GM12878 (cell line): Measurements from ENCODE around the gene DCC. TPM values are rescaled to one million over a fixed set of nuclear protein-coding genes. Genes with fewer than 3 reads are reported as not detected.

ENCODE experiments used
- BMI1 ChIP-seq: fragments of 450-650 bp; IDR thresholded peaks from 2 replicates; pipeline ENCODE4 v1.6.1; 2016; ENCODE audit warnings: mild to moderate bottlenecking, moderate library complexity, borderline replicate concordance
- CBX3 ChIP-seq: fragments of 200-600 bp; sonication (generic); IDR thresholded peaks from 2 replicates; pipeline ENCODE4 v1.6.1; 2016; ENCODE audit warnings: low read depth, borderline replicate concordance
- CEBPB ChIP-seq, 2 experiments: fragments of 150-350 bp in 1 of 2; IDR thresholded peaks; 2 replicates each; pipeline ENCODE4 v1.6.1; 2012 to 2014; ENCODE audit warnings: low read depth in 2 of 2, low read length in 2 of 2, borderline replicate concordance in 1 of 2, inconsistent platforms in 1 of 2
- HDGF ChIP-seq: fragments of 450-650 bp; IDR thresholded peaks from 2 replicates; pipeline ENCODE4 v1.6.1; 2016; ENCODE audit warnings: antibody characterized with exemption
- MTA2 ChIP-seq: fragments of 450-650 bp; IDR thresholded peaks from 2 replicates; pipeline ENCODE4 v1.6.1; 2016; ENCODE audit warnings: low read depth, mild to moderate bottlenecking, moderate library complexity
- PML ChIP-seq: IDR thresholded peaks from 2 replicates; pipeline ENCODE4 v1.6.1; 2012; ENCODE audit warnings: low read length, inconsistent platforms
- POLR2AphosphoS5 ChIP-seq: IDR thresholded peaks from 2 replicates; pipeline ENCODE4 v1.6.1; 2011; ENCODE audit warnings: mild to moderate bottlenecking, low read length, inconsistent platforms
- SIX5 ChIP-seq: IDR thresholded peaks from 2 replicates; pipeline ENCODE4 v1.6.1; 2011; ENCODE audit warnings: mild to moderate bottlenecking, low read depth, low read length, moderate library complexity; ENCODE audit not compliant: severe bottlenecking
- SRF ChIP-seq, 2 experiments: IDR thresholded peaks; 2 replicates each; pipeline ENCODE4 v1.6.1; 2011; ENCODE audit warnings: low read depth in 2 of 2, low read length in 2 of 2, mild to moderate bottlenecking in 1 of 2, moderate library complexity in 1 of 2
- polyA plus RNA-seq, 11 experiments: library from polyadenylated mRNA; depleted of rRNA in 4 of 11; unstranded in 6 of 11; stranded (reverse) in 5 of 11; fragments of >200 nt; fragmentation: Nextera tagmentation in 4 of 11; fragmentation: Illumina TruSeq in 1 of 11; extraction: Ambion mirVana in 4 of 11; extraction: Trizol in 1 of 11; gene quantifications; 1 replicate in 1 of 11; 2 replicates in 10 of 11; pipeline versions ENCODE4 v1.2.1 to v1.2.3, GENCODE V29; 2011 to 2016; ENCODE audit warnings: inconsistent platforms in 2 of 11, missing spikeins in 2 of 11, low read depth in 1 of 11
- total RNA-seq, 4 experiments: library from RNA; depleted of rRNA in 3 of 4; stranded (reverse); fragments of >200 nt in 3 of 4; fragmentation: Illumina TruSeq in 1 of 4; extraction: Trizol in 1 of 4; gene quantifications; 2 replicates each; pipeline versions ENCODE4 v1.2.1 to v1.2.3, GENCODE V29; 2013 to 2021
- TF ChIP-seq, protein P1 (sequence below): fragments of 450-650 bp; formaldehyde crosslinking; IDR thresholded peaks from 2 replicates; pipeline ENCODE4 v1.4.0; 2022; ENCODE audit warnings: mild to moderate bottlenecking, moderate library complexity
- TF ChIP-seq, protein P2 (sequence below): fragments of 450-650 bp; IDR thresholded peaks from 2 replicates; pipeline ENCODE4 v1.6.1; 2017; ENCODE audit warnings: mild to moderate bottlenecking

Gene DCC
- total and polyA plus RNA-seq, 10 of the 15 experiments (the other 5 are each of a cell fraction or from before 2014, with no cell fraction given): 0.01 TPM; not detected in 9

- TF ChIP-seq, protein P1, sequence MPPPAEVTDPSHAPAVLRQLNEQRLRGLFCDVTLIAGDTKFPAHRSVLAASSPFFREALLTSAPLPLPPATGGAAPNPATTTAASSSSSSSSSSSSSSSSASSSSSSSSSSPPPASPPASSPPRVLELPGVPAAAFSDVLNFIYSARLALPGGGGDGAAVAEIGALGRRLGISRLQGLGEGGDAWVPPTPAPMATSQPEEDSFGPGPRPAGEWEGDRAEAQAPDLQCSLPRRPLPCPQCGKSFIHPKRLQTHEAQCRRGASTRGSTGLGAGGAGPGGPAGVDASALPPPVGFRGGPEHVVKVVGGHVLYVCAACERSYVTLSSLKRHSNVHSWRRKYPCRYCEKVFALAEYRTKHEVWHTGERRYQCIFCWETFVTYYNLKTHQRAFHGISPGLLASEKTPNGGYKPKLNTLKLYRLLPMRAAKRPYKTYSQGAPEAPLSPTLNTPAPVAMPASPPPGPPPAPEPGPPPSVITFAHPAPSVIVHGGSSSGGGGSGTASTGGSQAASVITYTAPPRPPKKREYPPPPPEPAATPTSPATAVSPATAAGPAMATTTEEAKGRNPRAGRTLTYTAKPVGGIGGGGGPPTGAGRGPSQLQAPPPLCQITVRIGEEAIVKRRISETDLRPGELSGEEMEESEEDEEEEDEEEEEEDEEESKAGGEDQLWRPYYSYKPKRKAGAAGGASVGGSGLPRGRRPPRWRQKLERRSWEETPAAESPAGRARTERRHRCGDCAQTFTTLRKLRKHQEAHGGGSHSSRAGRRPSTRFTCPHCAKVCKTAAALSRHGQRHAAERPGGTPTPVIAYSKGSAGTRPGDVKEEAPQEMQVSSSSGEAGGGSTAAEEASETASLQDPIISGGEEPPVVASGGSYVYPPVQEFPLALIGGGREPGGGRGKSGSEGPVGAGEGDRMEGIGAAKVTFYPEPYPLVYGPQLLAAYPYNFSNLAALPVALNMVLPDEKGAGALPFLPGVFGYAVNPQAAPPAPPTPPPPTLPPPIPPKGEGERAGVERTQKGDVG (CRISPR knock-in tag): no peak
- no peak for TF ChIP-seq SIX5
- no peak for TF ChIP-seq MTA2
- TF ChIP-seq PML: no peak
- no peak for TF ChIP-seq POLR2AphosphoS5
- no peak for TF ChIP-seq BMI1
- TF ChIP-seq HDGF: no peak
- TF ChIP-seq CBX3: no peak
- TF ChIP-seq CEBPB (IDR thresholded peaks at IDR 0.05; ENCODE audit: borderline replicate concordance in 1 of 2, low read depth in 2 of 2, low read length in 2 of 2): no peak
- TF ChIP-seq SRF (IDR thresholded peaks at IDR 0.05; ENCODE audit: low read depth in 2 of 2, low read length in 2 of 2): no peak
- TF ChIP-seq, protein P2, sequence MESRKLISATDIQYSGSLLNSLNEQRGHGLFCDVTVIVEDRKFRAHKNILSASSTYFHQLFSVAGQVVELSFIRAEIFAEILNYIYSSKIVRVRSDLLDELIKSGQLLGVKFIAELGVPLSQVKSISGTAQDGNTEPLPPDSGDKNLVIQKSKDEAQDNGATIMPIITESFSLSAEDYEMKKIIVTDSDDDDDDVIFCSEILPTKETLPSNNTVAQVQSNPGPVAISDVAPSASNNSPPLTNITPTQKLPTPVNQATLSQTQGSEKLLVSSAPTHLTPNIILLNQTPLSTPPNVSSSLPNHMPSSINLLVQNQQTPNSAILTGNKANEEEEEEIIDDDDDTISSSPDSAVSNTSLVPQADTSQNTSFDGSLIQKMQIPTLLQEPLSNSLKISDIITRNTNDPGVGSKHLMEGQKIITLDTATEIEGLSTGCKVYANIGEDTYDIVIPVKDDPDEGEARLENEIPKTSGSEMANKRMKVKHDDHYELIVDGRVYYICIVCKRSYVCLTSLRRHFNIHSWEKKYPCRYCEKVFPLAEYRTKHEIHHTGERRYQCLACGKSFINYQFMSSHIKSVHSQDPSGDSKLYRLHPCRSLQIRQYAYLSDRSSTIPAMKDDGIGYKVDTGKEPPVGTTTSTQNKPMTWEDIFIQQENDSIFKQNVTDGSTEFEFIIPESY: no peak
Measured at GRCh38 chr18:53131001-53131400, 791.0 kb downstream of the DCC start (continued).
